Neural progenitor cell (in vitro differentiated cells): ENCODE results near the gene TPTE2. TPM values are rescaled to one million over a fixed set of nuclear protein-coding genes. Genes with fewer than 3 reads are reported as not detected.

Source experiments
- DNase-seq: peaks from one replicate; pipeline ENCODE4 v3.0.0-alpha.2; 2016; ENCODE audit warnings: low spot score
- H2AFZ ChIP-seq: fragments of 200-600 bp; sonication (generic); replicated peaks from 2 replicates; pipeline ENCODE4 v1.6.1; 2016; ENCODE audit warnings: antibody characterized with exemption
- H3F3A ChIP-seq: fragments of 200-600 bp; sonication (generic); 2 replicates; pipeline ENCODE4 v1.6.1; 2016; ENCODE audit warnings: antibody characterized with exemption, low read depth
- H3K27ac ChIP-seq: fragments of 200-600 bp; sonication (generic); 2 replicates; pipeline ENCODE4 v1.5.1; 2016; ENCODE audit warnings: mild to moderate bottlenecking
- H3K27me3 ChIP-seq: fragments of 200-600 bp; sonication (generic); 2 replicates; pipeline ENCODE4 v1.6.1; 2016; ENCODE audit warnings: mild to moderate bottlenecking, moderate library complexity
- H3K36me3 ChIP-seq: fragments of 200-600 bp; sonication (generic); 2 replicates; pipeline ENCODE4 v1.5.1; 2016
- H3K4me1 ChIP-seq: fragments of 200-600 bp; sonication (generic); 2 replicates; pipeline ENCODE4 v1.6.1; 2016; ENCODE audit warnings: mixed run types
- H3K4me2 ChIP-seq: fragments of 200-600 bp; sonication (generic); 2 replicates; pipeline ENCODE4 v1.6.1; 2016
- H3K4me3 ChIP-seq: fragments of 200-600 bp; sonication (generic); 2 replicates; pipeline ENCODE4 v1.5.1; 2016
- H3K79me2 ChIP-seq: fragments of 200-600 bp; sonication (generic); 2 replicates; pipeline ENCODE4 v1.6.1; 2016; ENCODE audit warnings: low read depth
- H3K9ac ChIP-seq: fragments of 200-600 bp; sonication (generic); 2 replicates; pipeline ENCODE4 v1.6.1; 2016
- H3K9me3 ChIP-seq: fragments of 200-600 bp; sonication (generic); 2 replicates; pipeline ENCODE4 v1.5.1; 2016; ENCODE audit warnings: low read depth
- H4K20me1 ChIP-seq: fragments of 200-600 bp; sonication (generic); 2 replicates; pipeline ENCODE4 v1.6.1; 2016; ENCODE audit warnings: low read depth
- H3K27ac Mint-ChIP-seq: 3 replicates; pipeline ENCODE4 v1.8.0; 2021; ENCODE audit warnings: mixed read lengths
- H3K27me3 Mint-ChIP-seq: 2 replicates; pipeline ENCODE4 v1.8.0; 2022; ENCODE audit warnings: low read depth, mild to moderate bottlenecking, inconsistent platforms, moderate library complexity, mixed read lengths; ENCODE audit not compliant: insufficient read depth
- H3K36me3 Mint-ChIP-seq: 3 replicates; pipeline ENCODE4 v1.8.0; 2021; ENCODE audit warnings: mixed read lengths
- H3K4me1 Mint-ChIP-seq: 3 replicates; pipeline ENCODE4 v1.8.0; 2021; ENCODE audit warnings: mixed read lengths
- H3K4me3 Mint-ChIP-seq: 3 replicates; pipeline ENCODE4 v1.8.0; 2021; ENCODE audit warnings: mild to moderate bottlenecking, moderate library complexity, mixed read lengths
- H3K9me3 Mint-ChIP-seq: 3 replicates; pipeline ENCODE4 v1.8.0; 2020; ENCODE audit warnings: mixed read lengths
- CTCF ChIP-seq: fragments of 200-600 bp; sonication (generic); IDR thresholded peaks from 2 replicates; pipeline ENCODE4 v1.5.1; 2017; ENCODE audit warnings: antibody characterized with exemption, mild to moderate bottlenecking
- EZH2 ChIP-seq: fragments of 200-600 bp; sonication (generic); IDR thresholded peaks from 2 replicates; pipeline ENCODE4 v1.6.1; 2017; ENCODE audit warnings: antibody characterized with exemption, mild to moderate bottlenecking, moderate library complexity
- EZH2phosphoT487 ChIP-seq: fragments of 200-600 bp; sonication (generic); IDR thresholded peaks from 2 replicates; pipeline ENCODE4 v1.6.1; 2017; ENCODE audit warnings: antibody characterized with exemption
- total RNA-seq: library from RNA; depleted of rRNA; stranded (reverse); fragments of >200 nt; gene quantifications from 2 replicates; pipeline ENCODE4 v1.2.3, GENCODE V29; 2015; ENCODE audit warnings: low replicate concordance

The TPTE2 gene
- total RNA-seq, 1 donor from 2014 or later, result 0.17 TPM

- no peak for DNase-seq
- Histone ChIP-seq H3K4me3 (no peak overlapping the region), H3K9ac (no peak overlapping the region), H3K4me2 (no peak overlapping the region), H3K9me3 (no peaks in the 10 kb centered on the region), H3F3A (no peaks in the 10 kb centered on the region), H3K27ac (no peak overlapping the region), H4K20me1 (no peaks in the 10 kb centered on the region), H3K36me3 (no peaks in the 10 kb centered on the region), H2AFZ (no peak overlapping the region), H3K79me2 (no peaks in the 10 kb centered on the region), H3K27me3 (no peaks in the 10 kb centered on the region), H3K4me1 (no peaks in the 10 kb centered on the region)
- TF ChIP-seq EZH2phosphoT487, result no peak
- no peak for TF ChIP-seq EZH2
- no peak for TF ChIP-seq CTCF
- Mint-ChIP-seq H3K9me3 (peaks cover 5% of the 10 kb centered on the region), H3K4me1 (peaks cover 6% of the 10 kb centered on the region), H3K27me3 (peaks cover 8% of the 10 kb centered on the region), H3K4me3 (no peak overlapping the region), H3K27ac (no peak overlapping the region), H3K36me3 (no peaks in the 10 kb centered on the region)
Measured at GRCh38 chr13:19592657-19593180, 31.4 kb upstream of the TPTE2 start.

GRCh38 chr13:19591864-19592263 is 30.5 kb upstream of the TPTE2 start:
- no peak overlapping the region for H3K4me2 ChIP-seq
- DNase-seq, result no peak
- Mint-ChIP-seq H3K4me3 (no peak overlapping the region), H3K27ac (no peak overlapping the region), H3K9me3 (peaks cover 5% of the 10 kb centered on the region), H3K36me3 (no peaks in the 10 kb centered on the region), H3K4me1 (peaks cover 6% of the 10 kb centered on the region), H3K27me3 (peaks cover 8% of the 10 kb centered on the region)
- no peak overlapping the region for H2AFZ ChIP-seq
- H3K36me3 ChIP-seq, result no peaks in the 10 kb centered on the region
- H3K79me2 ChIP-seq, result no peaks in the 10 kb centered on the region
- no peak for TF ChIP-seq EZH2
- TF ChIP-seq EZH2phosphoT487, result no peak
- no peak for TF ChIP-seq CTCF
- no peaks in the 10 kb centered on the region for H4K20me1 ChIP-seq
- H3K9ac ChIP-seq, result no peak overlapping the region
- no peaks in the 10 kb centered on the region for H3K9me3 ChIP-seq
- H3K4me3 ChIP-seq, result no peak overlapping the region
- H3K27ac ChIP-seq, result no peak overlapping the region
- no peaks in the 10 kb centered on the region for H3F3A ChIP-seq
- H3K27me3 ChIP-seq, result no peaks in the 10 kb centered on the region
- no peaks in the 10 kb centered on the region for H3K4me1 ChIP-seq

GRCh38 chr13:19590423-19590822 is 29.1 kb upstream of the TPTE2 start:
- no peaks in the 10 kb centered on the region for H3F3A ChIP-seq
- Mint-ChIP-seq H3K4me1 (peaks cover 3% of the 10 kb centered on the region), H3K4me3 (no peak overlapping the region), H3K36me3 (no peaks in the 10 kb centered on the region), H3K9me3 (peaks cover 5% of the 10 kb centered on the region), H3K27me3 (peaks cover 7% of the 10 kb centered on the region), H3K27ac (no peak overlapping the region)
- no peaks in the 10 kb centered on the region for H3K27me3 ChIP-seq
- H3K4me3 ChIP-seq, result no peak overlapping the region
- no peak overlapping the region for H3K9ac ChIP-seq
- no peaks in the 10 kb centered on the region for H3K79me2 ChIP-seq
- no peak overlapping the region for H3K4me2 ChIP-seq
- no peak for DNase-seq
- no peak overlapping the region for H2AFZ ChIP-seq
- no peaks in the 10 kb centered on the region for H3K36me3 ChIP-seq
- H3K9me3 ChIP-seq, result no peaks in the 10 kb centered on the region
- H4K20me1 ChIP-seq, result no peaks in the 10 kb centered on the region
- H3K4me1 ChIP-seq, result no peaks in the 10 kb centered on the region
- TF ChIP-seq EZH2phosphoT487 (no peak), EZH2 (no peak), CTCF (no peak)
- no peak overlapping the region for H3K27ac ChIP-seq
